ENCODE measurements around the gene CFAP53.
A peak's percentile ranks its signal among the peaks of the same experiment; 100 is the strongest.

CFAP53 gene

DNA sequence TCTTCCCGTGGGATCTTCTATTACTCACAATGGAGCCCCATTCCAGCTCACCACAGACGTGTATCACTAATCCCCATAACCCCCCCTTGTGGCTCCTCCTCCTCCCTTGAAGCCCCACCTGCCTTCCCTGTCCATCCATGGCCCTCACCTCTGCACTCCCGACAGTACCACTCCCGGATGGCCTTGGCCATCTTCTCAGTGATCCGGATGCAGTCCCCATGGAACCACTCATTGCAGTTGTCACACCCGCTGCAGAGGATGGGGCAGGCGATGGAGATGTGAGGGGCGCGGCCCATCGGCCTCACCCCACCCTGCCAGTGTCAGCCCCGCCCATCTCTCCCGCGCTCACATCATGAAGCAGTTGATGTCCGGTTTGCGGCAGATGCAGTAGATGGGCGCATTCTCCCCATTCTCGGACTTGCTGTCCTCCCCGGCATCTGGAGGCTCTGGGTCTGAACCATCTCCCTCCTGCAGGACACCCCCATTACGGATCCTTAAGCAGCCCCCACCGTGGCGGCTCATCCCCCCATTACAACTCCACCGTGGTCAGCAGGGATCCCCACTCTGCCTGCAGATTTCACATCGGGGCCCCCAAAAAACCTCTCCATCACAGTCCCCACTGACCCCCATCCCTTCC lies 20.2 kb upstream of the CFAP53 start:
- peak overlapping the region; percentile 97 for H3K4me2 ChIP-seq (ENCODE audit: low read length)
- H3K4me3 ChIP-seq (ENCODE audit: low read length): peak overlapping the region; percentile 86
- H3K4me1 ChIP-seq (ENCODE audit: control insufficient read depth, insufficient read depth, low read length): peaks cover 27% of the 10 kb centered on the region
- peak overlapping the region; percentile 85 for H3K9ac ChIP-seq (ENCODE audit: low read depth, low read length)
- H3K9me3 ChIP-seq (replicated peaks; ENCODE audit: low read length): no peaks in the 10 kb centered on the region
- peaks cover 32% of the 10 kb centered on the region for H3K36me3 ChIP-seq (ENCODE audit: insufficient read depth, low read length)
- peaks cover 9% of the 10 kb centered on the region for H3K27me3 ChIP-seq (ENCODE audit: control insufficient read depth, insufficient read depth, low read length)

- no peaks in the 10 kb centered on the region for H3K9me3 ChIP-seq (replicated peaks; ENCODE audit: low read length)
- H3K4me3 ChIP-seq (ENCODE audit: low read length): peak overlapping the region; percentile 86
- H3K27me3 ChIP-seq (ENCODE audit: control insufficient read depth, insufficient read depth, low read length): peaks cover 3% of the 10 kb centered on the region
- H3K9ac ChIP-seq (ENCODE audit: low read depth, low read length): peak overlapping the region; percentile 85
- peak overlapping the region; percentile 97 for H3K4me2 ChIP-seq (ENCODE audit: low read length)
- H3K36me3 ChIP-seq (ENCODE audit: insufficient read depth, low read length): peaks cover 32% of the 10 kb centered on the region
- peaks cover 27% of the 10 kb centered on the region for H3K4me1 ChIP-seq (ENCODE audit: control insufficient read depth, insufficient read depth, low read length)
Observed at GRCh38 chr18:50285631-50286321, 19.5 kb upstream of the CFAP53 start.

DNA sequence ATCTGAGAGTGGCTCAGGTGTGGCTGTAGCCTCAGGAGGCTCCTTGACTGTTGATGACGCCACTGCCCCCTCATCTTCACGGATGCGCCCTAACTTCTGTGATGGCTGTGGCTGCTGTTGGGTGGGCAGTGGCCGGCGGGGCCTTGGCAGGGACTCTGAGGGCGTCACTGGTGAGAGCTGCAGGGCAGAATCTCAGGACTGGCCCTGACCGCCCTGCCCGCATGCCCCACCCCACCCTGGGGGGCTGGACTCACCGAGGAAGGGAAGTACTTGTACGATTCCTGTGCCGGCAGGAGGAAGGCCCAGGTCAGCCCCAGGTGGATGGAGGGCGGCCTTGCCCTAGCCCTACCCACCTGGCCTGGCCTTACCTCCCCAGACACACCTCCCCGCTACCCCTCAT lies 18.8 kb upstream of the CFAP53 start:
- Histone ChIP-seq H3K9ac (ENCODE audit: low read depth, low read length) (no peak overlapping the region), H3K4me1 (ENCODE audit: control insufficient read depth, insufficient read depth, low read length) (peaks cover 32% of the 10 kb centered on the region), H3K4me2 (ENCODE audit: low read length) (no peak overlapping the region), H3K27me3 (ENCODE audit: control insufficient read depth, insufficient read depth, low read length) (no peaks in the 10 kb centered on the region), H3K36me3 (ENCODE audit: insufficient read depth, low read length) (peaks cover 32% of the 10 kb centered on the region), H3K9me3 (replicated peaks; ENCODE audit: low read length) (no peaks in the 10 kb centered on the region), H3K4me3 (ENCODE audit: low read length) (no peak overlapping the region)

DNA sequence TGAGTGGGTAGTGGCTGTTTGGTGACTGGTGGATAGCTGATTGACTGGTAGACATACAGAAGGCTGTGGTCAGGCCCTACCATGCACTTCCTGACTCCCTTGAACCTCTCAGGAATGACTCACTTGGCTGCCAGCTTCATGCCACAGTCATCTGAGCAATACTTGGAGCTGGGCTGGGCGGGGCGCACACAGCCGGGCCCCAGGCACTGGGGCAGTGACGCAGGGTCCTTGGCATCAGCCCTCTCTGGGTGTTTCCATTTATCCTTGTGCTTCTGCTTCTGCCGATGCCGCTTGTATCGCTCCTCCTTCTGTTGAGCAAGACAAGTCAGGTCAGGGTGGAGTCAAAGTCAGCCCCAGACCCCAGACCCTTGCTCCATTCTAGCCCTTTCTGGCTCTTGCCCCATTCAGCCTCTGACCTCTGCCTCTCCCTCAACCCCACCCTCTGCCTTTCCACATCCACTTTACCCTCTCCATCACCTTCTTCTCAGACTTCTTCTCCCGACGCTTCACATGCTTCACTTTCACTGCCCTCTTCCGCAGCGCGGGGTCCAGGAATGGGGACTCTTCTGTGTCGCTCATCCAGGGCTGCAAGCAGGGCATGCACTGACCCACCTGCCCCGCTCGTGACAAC lies 18.1 kb upstream of the CFAP53 start:
- H3K9me3 ChIP-seq (replicated peaks; ENCODE audit: low read length): no peaks in the 10 kb centered on the region
- peaks cover 32% of the 10 kb centered on the region for H3K36me3 ChIP-seq (ENCODE audit: insufficient read depth, low read length)
- H3K4me3 ChIP-seq (ENCODE audit: low read length): no peak overlapping the region
- peak overlapping the region; percentile 25 for H3K9ac ChIP-seq (ENCODE audit: low read depth, low read length)
- H3K4me1 ChIP-seq (ENCODE audit: control insufficient read depth, insufficient read depth, low read length): peaks cover 39% of the 10 kb centered on the region
- H3K27me3 ChIP-seq (ENCODE audit: control insufficient read depth, insufficient read depth, low read length): no peaks in the 10 kb centered on the region
- H3K4me2 ChIP-seq (ENCODE audit: low read length): no peak overlapping the region

DNA sequence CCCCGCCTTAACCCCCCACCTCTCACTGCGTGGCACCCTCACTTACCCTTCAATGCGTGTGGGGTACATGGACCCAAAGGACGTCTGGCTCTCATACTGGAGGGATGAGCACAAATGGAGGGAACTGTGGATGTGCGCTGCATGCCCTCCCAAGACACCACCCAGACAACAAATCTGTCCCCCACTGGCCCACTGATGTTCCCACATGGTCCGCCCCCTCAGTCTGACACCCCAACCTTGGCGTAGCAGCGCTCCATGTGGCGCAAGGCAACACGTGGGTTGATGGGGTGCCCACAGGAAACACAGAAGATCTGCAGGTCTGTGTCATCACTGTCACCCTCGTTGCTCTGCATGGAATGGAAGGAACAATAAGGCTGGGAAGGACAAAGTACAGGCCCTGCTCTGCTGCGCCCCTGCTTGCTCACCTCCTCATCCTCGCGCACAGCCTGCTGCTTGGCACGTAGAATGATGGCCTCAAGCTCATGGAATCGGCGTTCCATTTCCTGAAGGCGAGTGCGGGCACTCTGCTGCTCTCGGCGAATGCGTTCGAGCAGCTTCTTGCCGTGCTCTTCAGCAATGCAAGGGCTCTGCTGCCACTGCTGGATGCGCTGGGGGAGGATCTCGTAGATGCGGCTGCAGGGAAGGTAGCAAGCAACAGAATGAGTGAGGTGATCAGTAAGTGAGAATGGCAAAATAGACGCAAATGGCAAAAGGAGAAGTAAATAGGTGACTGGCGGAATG lies 17.3 kb upstream of the CFAP53 start:
- no peak overlapping the region for H3K9ac ChIP-seq (ENCODE audit: low read depth, low read length)
- no peak overlapping the region for H3K4me2 ChIP-seq (ENCODE audit: low read length)
- H3K27me3 ChIP-seq (ENCODE audit: control insufficient read depth, insufficient read depth, low read length): no peaks in the 10 kb centered on the region
- no peaks in the 10 kb centered on the region for H3K9me3 ChIP-seq (replicated peaks; ENCODE audit: low read length)
- H3K4me3 ChIP-seq (ENCODE audit: low read length): no peak overlapping the region
- H3K4me1 ChIP-seq (ENCODE audit: control insufficient read depth, insufficient read depth, low read length): peaks cover 45% of the 10 kb centered on the region
- H3K36me3 ChIP-seq (ENCODE audit: insufficient read depth, low read length): peaks cover 35% of the 10 kb centered on the region

DNA sequence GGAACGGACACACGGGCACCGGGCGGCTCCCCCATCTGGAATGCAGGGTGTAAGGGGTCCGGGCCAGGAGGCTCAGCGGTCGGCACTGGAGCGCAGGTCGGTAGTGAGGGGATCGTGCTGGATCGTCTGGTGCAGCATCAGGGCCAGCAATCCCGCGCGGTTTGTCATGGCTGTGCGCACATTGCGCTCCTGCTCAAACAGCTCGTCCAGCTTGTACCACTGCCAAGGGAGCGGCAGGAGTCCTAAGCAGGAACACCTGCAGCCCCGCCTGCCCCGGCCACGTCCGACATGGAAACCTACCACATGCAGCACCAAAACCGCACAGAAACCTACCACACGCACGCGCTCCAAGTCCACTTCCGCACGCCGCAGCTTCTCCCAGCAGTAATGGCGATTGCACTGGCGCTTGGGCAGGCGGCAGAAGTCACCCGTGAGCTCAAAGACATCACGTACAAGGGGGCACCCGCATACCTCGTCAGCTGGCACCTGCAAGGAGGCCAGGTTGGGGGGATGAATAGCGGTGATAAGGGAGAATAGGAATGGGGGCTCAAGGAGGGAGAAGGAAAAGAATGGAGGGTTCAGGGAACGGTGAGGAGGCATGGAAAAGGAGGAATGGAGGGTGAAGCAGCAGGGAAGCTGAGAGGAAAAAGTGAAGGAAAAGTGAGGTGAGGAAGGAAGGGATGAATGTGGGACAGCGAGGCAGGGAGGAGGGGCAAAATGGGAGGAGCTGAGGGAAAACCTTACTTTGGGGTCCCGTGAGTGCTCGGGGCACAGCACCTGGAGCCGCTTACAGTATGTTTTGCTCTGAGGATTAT lies 16.4 kb upstream of the CFAP53 start:
- H3K4me2 ChIP-seq (ENCODE audit: low read length): peak overlapping the region; percentile 92
- H3K9ac ChIP-seq (ENCODE audit: low read depth, low read length): no peak overlapping the region
- H3K36me3 ChIP-seq (ENCODE audit: insufficient read depth, low read length): peaks cover 38% of the 10 kb centered on the region
- no peaks in the 10 kb centered on the region for H3K27me3 ChIP-seq (ENCODE audit: control insufficient read depth, insufficient read depth, low read length)
- no peaks in the 10 kb centered on the region for H3K9me3 ChIP-seq (replicated peaks; ENCODE audit: low read length)
- H3K4me3 ChIP-seq (ENCODE audit: low read length): no peak overlapping the region
- peaks cover 52% of the 10 kb centered on the region for H3K4me1 ChIP-seq (ENCODE audit: control insufficient read depth, insufficient read depth, low read length)

GRCh38 chr18:50281972-50282520 lies 15.8 kb upstream of the CFAP53 start:
- no peaks in the 10 kb centered on the region for H3K9me3 ChIP-seq (replicated peaks; ENCODE audit: low read length)
- H3K4me1 ChIP-seq (ENCODE audit: control insufficient read depth, insufficient read depth, low read length): peaks cover 55% of the 10 kb centered on the region
- peak overlapping the region; percentile 83 for H3K4me3 ChIP-seq (ENCODE audit: low read length)
- peaks cover 39% of the 10 kb centered on the region for H3K36me3 ChIP-seq (ENCODE audit: insufficient read depth, low read length)
- H3K27me3 ChIP-seq (ENCODE audit: control insufficient read depth, insufficient read depth, low read length): no peaks in the 10 kb centered on the region
- H3K9ac ChIP-seq (ENCODE audit: low read depth, low read length): peak overlapping the region; percentile 87
- H3K4me2 ChIP-seq (ENCODE audit: low read length): peak overlapping the region; percentile 92

- Histone ChIP-seq H3K36me3 (ENCODE audit: insufficient read depth, low read length) (peaks cover 45% of the 10 kb centered on the region), H3K9me3 (replicated peaks; ENCODE audit: low read length) (no peaks in the 10 kb centered on the region), H3K9ac (ENCODE audit: low read depth, low read length) (peak within 1 kb of the TSS; percentile 87), H3K4me3 (ENCODE audit: low read length) (peak within 1 kb of the TSS; percentile 83), H3K27me3 (ENCODE audit: control insufficient read depth, insufficient read depth, low read length) (no peaks in the 10 kb centered on the region), H3K4me1 (ENCODE audit: control insufficient read depth, insufficient read depth, low read length) (peaks cover 51% of the 10 kb centered on the region), H3K4me2 (ENCODE audit: low read length) (peak within 1 kb of the TSS; percentile 92)
Observed at GRCh38 chr18:50281295-50281971, 15.1 kb upstream of the CFAP53 start, which contains the start of gene MBD1. TSS of gene MBD1 (minus strand) at chr18:50281523. CDS start at chr18:50279992, 1,531 bp downstream.

- Histone ChIP-seq H3K27me3 (ENCODE audit: control insufficient read depth, insufficient read depth, low read length) (no peaks in the 10 kb centered on the region), H3K9me3 (replicated peaks; ENCODE audit: low read length) (no peaks in the 10 kb centered on the region), H3K4me3 (ENCODE audit: low read length) (peak overlapping the region; percentile 83), H3K9ac (ENCODE audit: low read depth, low read length) (peak overlapping the region; percentile 87), H3K4me1 (ENCODE audit: control insufficient read depth, insufficient read depth, low read length) (peaks cover 45% of the 10 kb centered on the region), H3K36me3 (ENCODE audit: insufficient read depth, low read length) (peaks cover 51% of the 10 kb centered on the region), H3K4me2 (ENCODE audit: low read length) (peak overlapping the region; percentile 92)
Observed at GRCh38 chr18:50280707-50281294, 14.5 kb upstream of the CFAP53 start.

DNA sequence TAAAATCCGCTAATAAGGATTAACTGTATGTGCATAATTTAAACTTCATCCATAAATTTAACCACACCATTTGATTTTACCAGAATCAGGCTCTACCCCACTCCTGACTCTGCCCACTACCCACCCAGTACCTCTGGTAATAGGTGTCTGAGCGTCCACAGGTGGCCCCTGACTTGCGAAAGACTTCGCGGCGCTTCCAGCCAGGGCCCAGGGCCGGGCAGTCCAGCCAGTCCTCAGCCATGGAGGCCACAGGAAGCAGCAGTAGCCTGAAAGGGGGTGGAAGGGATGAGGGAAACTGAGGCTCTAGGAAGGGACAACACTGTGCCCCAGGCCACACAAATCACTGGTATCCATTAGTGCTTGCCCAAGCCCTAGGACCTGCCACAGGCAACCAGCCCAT lies 13.5 kb upstream of the CFAP53 start:
- peak overlapping the region; percentile 83 for H3K4me3 ChIP-seq (ENCODE audit: low read length)
- H3K9me3 ChIP-seq (replicated peaks; ENCODE audit: low read length): no peaks in the 10 kb centered on the region
- peaks cover 57% of the 10 kb centered on the region for H3K36me3 ChIP-seq (ENCODE audit: insufficient read depth, low read length)
- peak overlapping the region; percentile 87 for H3K9ac ChIP-seq (ENCODE audit: low read depth, low read length)
- peaks cover 43% of the 10 kb centered on the region for H3K4me1 ChIP-seq (ENCODE audit: control insufficient read depth, insufficient read depth, low read length)
- H3K27me3 ChIP-seq (ENCODE audit: control insufficient read depth, insufficient read depth, low read length): no peaks in the 10 kb centered on the region
- H3K4me2 ChIP-seq (ENCODE audit: low read length): peak overlapping the region; percentile 92
